HG03460 (cell line): ENCODE measurements around the gene TMEM183A.

Experiments used
- ATAC-seq: cut with Tn5 transposase; IDR thresholded peaks from one replicate; pipeline ENCODE4 v1.9.1; 2021; ENCODE audit not compliant: unreplicated experiment

Gene TMEM183A, protein sequence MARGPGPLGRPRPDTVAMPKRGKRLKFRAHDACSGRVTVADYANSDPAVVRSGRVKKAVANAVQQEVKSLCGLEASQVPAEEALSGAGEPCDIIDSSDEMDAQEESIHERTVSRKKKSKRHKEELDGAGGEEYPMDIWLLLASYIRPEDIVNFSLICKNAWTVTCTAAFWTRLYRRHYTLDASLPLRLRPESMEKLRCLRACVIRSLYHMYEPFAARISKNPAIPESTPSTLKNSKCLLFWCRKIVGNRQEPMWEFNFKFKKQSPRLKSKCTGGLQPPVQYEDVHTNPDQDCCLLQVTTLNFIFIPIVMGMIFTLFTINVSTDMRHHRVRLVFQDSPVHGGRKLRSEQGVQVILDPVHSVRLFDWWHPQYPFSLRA

DNA sequence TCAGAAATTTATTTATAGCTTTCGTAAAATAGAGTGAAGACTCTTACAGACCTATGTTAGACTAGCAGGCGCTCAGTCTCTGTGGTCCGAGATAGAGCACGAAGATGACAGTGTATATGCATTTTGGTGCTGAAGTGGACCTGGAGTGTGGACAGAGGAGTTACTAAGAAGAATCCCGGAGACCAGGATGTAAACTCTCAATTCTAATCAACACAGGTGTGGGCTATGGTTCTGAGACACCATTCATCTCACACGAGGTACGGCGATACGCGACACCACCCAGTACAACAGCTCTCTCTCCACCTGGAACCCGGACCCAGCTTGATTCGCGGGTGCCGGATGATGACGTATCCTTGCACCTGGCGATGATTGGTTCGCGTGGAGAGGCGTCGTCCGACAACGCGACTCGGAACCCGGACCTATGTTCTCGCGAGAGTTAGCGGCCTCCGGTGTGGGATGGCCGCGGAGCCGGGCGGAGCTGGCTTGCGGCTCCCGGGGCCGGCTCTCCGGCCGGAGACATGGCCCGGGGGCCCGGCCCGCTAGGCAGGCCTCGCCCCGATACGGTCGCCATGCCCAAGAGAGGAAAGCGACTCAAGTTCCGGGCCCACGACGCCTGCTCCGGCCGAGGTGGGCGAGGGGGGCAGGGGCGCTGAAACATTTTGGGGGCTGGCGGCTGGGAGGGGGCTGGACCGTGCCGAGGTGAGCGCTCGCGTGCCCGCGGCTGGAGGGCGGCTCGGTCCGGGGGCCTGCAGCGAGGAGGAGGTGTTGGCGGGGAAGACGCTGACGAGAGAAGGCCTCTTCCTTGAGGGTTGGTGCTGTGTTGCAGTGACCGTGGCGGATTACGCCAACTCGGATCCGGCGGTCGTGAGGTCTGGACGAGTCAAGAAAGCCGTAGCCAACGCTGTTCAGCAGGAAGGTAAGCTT lies at the start of gene TMEM183A:
TMEM183A (plus strand) TSS at position 427 of the 924 bp plus-strand sequence; CDS start at position 519, 92 bp downstream.
- peak; percentile 93 for ATAC-seq

DNA sequence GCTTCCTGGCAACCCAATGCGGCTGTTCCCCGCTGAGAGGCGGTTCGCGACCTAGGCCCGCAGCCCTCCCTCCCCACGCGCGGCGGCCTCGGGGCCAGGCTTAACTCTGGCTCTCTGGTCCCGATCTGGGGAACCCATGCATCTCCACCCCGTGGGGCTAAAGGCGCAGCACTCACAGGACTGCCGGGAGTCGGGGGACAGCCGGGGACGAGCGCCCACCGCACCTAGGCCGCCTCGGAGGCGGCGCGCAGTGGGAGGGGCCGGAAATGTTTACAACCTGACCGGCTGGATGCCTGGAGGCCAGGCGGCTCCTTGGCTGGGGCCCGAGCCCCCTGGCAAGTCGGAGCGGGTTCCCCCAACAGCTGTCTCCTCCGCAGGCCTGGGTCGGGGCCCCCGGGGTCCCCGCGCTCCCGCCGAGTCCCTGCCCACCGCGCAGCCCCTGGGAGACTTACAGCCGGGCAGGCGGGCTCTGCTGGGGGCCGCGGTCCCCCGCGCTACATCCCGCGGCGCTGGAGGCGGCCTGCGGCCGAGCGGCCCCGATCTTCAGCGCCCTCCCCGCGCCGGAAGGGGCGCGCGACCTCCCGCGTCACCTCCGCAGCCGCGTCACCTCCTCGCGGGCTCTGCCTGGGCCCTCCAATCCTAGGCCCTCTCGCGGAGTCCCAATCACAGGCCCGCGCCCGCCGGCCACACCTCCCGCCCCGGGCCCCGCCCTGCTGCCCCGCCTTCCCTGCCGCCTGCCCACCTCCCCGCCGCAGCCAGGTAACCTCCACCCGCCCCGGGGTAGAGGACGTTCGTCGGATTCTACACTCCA lies 49.2 kb upstream of the TMEM183A start, which contains the start of gene ADIPOR1:
ADIPOR1 (minus strand) TSS at position 580 of the 811 bp plus-strand sequence. CDS start 7,242 bp downstream, outside the sequence.
- peak; percentile 96 for ATAC-seq

DNA sequence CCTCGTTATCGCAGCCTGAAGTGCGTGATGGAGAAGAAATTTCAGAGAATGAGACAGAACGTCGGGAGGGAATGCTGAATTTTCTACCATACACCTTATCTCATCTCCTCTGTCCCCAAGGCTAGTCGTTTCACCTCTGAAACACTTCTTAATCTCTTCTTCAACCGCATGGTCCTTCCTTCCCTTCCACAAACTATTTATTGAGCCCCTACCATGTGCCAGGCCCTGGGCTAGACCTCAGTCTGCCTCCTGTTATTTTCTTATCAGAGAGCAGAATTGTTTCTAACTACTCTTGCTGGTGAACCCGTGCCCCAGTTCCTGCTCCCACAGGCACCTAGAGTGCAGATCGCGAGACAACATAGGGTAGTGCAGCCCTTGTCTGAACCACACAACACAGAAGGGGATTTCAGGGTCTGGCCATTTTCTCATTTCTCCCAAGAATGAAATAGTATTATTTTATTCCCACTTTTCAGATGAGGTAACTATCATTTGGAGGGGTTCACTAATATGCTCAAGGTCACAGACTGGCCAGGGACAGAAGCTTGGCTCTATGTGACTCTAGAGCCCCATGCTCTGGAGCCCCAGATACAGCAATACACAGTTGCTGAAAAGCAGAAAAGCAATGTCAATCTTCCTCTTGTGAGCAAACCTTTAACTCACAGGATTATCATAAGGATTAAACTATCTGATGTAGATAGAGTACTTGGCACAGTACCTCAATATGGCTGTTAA lies 48.5 kb upstream of the TMEM183A start:
- peak; percentile 15 for ATAC-seq

DNA sequence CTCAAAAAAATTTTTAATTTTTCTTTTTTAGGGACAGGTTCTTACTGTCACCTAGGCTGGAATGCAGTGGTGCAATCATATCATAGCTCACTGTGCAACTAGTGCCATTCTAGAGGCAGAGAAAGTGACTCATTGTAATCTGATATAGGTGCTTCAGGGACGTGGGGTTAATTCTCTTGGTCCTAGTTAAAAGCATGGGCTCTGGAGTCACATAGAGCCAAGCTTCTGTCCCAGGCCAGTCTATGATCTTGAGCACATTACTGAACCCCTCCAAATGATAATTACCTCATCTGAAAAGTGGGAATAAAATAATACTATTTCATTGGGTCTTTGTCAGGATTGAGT lies 47.9 kb upstream of the TMEM183A start:
- no peak for ATAC-seq

DNA sequence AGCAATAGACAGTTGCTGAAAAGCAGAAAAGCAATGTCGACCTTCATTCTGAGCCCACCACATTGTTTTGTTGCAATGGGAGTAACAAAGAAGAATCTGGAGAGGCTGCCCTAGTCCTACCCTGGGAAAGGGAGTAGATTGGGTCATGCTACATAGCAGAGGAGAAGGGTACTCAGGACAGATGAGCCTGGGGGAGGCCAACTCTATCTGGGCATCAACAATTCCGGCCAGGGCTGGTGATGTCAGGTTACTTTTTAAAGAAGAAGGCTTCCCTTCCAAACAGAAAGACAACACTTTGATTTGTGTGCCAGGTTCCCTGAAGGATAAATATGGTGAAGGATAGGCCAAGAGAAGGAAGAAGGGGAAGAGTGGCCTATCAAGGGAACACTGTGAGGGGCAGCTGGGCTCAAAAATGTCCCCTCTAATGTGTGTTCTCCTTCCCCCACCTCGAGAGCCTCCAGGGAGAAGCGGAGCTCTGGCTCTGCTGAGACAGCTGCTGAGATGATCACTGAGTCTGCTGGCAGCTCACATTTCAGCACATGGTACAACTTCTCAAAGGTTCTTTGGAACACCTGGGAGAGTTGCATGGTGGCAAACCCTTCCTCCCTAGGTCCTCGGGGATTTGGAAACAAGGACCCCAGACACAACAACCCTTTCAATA lies 45.8 kb upstream of the TMEM183A start:
- no peak for ATAC-seq

DNA sequence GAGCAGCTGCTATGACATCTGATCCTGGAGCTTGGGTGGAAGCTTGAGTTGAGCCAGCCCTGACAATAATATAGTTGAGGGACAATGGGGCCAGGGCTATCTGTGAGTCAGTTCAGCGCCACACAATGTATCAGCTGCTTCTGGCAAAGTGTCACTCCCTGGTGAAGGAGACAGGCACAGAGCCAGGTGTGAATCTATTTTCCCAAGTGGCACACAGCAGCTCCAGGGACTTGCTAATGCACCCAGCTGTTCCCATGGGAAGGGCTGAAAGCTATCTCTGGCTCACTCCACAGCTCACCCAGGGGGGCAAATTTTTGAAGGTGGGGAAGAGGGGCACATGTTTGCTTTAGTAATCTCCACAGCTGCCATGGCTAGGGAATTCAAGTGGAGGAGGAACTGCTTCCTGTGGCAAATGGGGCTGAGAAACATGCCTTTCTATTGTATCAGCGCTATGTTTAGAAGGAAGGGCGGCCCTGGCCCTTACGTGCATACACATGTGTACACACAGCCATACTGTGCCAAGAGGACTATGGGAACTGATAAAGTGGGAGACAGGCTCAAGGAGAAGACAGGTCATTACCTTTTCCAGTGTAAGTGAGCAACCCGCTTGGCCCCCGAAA lies 42.3 kb upstream of the TMEM183A start:
- ATAC-seq, result no peak

DNA sequence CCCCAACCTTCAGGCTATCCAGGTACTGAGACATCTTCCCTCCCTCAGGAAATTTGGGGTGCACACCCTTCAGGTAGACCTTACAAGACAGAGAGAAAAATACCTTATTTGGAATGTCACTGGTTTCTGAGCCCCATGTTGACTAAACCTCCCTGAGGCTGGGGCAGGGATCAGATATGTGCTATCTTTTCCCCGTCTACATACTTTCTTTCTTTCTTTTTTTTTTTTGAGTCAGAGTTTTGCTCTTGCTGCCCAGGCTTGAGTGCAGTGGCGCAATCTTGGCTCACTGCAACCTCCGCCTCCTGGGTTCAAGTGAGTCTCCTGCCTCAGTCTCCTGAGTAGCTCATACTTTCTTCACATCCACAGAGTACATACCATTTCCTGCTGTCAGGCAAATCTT lies 41.8 kb upstream of the TMEM183A start:
- no peak for ATAC-seq

DNA sequence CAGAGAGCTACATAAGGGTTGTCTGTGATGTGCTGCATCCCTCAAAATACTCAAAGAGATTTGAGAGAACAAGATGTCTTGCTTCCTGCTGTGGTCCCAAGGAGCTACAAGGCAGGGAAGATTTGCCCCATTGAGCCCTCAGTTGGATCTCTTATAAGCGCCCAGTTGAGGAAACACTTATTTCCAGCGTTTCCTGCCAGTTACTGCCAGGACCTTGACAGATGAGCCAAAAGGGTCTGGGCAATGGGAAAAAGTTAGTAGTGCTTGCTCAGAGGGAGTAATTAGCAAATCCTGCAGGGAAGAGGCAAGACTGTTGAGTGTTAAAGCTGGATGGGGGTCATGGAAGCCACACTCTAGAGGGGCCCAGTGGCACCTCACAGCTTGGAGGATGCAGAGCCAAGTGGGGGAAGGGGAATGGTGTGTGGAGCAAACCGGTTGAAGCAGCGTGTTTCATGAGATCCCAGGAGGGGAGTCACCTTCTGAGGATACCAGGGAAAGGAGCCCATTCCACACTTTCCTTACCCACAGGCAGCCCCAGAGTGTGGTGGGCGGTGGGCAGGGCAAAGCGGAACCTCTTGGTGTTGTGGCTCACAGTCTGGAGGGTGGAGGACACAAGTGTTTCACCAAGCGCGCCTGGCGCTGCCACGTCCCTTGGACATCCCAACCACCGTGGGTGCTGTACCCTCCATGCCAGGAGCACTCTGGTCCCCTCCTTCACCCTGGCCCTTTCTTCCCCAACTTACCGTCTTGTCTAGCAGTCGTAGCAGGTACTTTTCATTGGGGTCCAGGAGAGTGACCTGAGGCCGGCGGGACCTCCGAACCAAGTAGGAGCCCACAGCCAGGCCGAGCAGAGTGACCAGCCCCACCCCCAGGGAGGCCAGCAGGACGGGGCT lies 40.9 kb upstream of the TMEM183A start:
- no peak for ATAC-seq

DNA sequence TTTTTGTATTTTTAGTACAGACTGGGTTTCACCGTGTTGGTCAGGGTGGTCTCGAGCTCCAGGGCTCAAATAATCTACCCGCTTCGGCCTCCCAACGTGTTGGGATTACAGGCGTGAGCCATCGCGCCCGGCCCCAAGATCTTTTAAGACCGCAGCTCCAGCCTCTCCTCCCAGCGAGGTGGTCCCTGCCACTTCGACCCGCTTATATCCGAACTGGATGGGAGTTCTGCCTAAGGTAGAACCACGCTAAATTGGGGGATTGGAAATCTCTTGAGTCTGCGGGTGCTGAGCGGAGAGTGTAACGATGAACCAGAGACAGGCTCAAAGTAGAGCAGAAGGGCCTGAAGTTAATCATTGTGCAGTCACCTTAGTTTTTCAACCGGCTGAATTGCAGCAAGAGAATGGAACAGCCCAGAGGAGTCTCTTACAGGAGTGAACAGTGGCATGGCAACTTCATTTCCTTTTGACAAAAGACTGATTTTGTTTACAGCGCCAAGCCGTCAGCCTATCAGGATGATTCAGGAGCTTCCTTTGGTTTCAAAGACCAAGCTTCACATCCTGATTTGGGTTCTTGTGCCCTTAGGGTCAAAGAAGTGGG lies 39.4 kb upstream of the TMEM183A start:
- peak; percentile 16 for ATAC-seq

DNA sequence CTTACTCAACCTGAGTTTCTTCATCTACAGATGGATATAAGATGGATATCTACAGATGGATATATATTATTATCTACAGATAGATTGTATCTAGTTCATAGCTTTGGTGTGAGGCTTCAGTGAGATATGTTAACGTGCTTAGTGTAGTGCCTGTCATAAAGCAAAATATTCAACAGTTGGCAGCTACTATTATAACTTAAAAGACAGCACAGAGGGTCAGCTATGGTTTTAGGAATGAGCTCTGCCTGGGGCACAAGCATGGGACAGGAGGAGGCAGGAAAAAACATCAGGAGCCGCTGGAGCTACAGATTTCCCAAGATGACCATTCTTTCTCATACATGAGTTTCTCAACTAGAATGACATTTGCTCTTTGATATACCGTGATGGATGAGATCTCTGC lies 38.8 kb upstream of the TMEM183A start:
- no peak for ATAC-seq

DNA sequence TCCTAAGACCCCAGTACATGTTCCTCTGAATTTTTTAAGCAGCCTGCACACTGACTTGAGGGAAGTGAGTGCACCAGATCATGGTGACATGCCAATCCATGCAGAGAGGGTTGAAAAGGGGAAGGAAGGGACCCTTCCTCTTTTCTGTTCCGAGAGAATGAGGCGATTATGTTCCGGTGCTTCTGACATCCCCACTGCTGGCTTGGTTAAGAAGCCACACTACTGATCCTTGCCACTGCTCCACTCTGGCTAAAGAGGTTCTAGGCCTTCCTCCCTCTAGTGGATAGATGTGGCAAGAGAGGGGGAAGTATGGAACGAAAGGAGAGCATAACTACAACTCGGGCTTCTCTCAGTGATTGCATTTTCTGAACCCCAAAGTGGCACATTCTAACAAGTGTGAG lies 38.3 kb upstream of the TMEM183A start:
- peak; percentile 53 for ATAC-seq

DNA sequence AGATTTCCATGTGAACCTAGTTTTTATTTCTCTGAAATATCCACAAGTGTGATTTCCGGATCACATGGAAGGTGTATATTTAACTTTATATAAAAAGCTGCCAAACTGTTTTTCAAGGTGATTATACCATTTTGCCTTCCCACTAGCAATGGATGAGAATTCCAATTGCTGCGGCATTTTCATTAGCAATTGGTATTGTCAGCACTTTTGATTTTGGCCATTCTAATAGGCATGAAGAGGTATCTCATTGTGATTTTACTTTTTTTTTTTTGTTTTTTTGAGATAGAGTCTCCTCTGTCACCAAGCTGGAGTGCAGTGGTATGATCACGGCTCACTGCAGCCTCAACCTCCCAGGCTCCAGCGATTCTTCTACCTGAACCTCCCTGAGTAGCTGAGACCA lies 35.1 kb upstream of the TMEM183A start:
- no peak for ATAC-seq

DNA sequence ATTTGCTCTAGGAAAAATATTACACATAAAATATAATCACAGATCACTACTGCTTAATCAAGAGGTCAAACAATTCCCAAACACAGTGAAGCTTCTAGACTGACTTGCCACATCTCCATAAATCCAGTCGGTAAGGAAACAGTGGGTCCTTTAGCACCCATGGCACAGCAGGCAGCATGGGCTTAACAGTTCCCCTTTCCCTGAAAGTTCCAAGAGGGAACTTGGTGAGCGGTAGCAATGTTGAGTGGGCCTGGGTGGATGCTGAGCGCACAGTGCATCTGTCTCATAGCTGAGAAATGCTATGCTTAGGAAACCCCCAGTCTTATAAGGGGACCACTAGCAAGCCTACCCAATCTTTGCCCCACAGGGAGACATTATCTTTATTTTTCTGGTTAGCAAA lies 32.3 kb upstream of the TMEM183A start:
- ATAC-seq, result no peak

DNA sequence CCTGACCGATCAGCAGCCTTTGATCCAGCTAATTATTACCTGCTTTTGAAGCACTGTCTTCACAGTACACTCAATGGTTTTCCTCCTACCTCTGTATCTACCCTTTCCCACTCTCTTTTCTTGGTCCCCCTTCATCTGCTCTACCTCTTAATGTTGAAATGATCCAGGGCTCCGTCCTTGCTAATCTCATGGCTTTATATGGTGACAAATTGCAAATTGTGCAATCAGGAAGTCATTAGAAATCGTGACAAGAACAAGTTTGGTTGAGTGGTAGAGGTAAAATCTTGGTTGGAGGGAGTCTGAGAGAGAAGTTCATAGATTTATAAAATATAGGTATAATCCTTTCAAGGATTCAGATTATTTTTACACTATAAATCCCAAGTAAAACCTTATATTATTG lies 30.5 kb upstream of the TMEM183A start:
- no peak for ATAC-seq

DNA sequence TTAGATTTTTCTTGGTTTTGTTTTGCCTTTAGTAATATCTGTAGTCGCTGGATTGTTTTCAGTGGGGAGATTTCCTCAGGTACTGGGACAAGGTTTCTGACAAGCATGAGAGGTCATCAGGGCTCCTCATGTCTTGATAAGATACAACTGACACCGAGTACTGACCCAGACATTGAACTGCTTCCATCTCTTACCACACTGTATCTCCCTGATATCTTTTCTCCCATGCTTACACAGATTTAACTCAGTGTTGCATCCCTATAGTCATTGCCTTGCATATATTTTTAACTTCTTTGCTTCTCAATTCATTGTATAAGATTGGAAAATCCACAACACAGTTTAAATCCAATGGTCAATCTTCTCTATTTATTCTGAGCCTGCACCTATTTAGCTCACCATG lies 27.7 kb upstream of the TMEM183A start:
- no peak for ATAC-seq

DNA sequence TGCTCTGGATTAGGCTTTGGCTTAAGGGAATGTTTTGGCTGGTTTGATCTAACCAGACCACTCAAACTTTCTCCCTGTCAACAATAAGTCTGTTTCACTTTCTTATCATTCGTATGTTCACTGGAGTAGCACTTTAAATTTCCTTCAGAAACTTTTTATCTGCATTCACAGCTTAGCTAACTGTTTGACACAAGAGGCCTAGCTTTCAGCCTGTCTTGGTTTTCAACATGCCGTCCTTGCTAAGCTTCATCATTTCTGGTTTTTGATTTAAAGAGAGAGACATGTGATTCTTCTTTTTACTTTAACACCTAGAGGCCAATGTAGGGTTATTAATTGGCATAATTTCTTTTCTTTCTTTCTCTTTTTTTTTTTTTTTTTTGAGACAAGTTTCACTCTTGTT lies 25.2 kb upstream of the TMEM183A start:
- ATAC-seq, result no peak

DNA sequence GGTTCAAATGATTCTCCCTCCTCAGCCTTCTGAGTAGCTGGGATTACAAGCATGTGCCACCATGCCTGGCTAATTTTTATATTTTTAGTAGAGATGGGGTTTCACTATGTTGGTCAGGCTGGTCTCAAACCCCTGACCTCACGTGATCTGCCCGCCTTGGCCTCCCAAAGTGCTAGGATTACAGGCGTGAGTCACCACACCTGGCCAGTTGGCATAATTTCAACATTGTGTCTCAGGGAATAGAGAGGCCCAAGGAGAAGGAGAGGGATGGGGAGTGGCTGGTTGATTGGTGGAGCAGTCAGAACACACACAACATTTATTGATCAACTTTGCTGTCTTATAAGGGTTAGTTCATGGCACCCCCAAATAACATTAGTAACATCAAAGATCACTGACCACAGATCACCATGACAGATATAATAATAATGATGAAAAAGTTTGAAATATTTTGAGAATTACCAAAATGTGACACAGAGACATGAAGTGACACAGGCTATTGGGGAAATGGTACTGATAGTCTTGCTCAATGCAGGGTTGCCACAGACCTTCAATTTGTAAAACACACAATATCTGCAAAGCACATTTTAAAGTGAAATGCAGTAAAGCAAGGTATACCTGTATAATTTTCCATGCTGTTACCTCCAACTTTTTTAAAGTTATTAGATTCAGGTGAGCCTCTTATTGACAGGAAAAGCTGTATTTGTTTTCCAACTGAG lies 24.3 kb upstream of the TMEM183A start:
- no peak for ATAC-seq
